ENCODE measurements around the gene TXNRD2. TPM values are rescaled to one million over a fixed set of nuclear protein-coding genes. Genes with fewer than 3 reads are reported as not detected.

The TXNRD2 gene
- total and polyA plus RNA-seq, 2 of the 4 experiments (the other 2 are of a cell fraction): 15.6 to 25.7 TPM

DNA sequence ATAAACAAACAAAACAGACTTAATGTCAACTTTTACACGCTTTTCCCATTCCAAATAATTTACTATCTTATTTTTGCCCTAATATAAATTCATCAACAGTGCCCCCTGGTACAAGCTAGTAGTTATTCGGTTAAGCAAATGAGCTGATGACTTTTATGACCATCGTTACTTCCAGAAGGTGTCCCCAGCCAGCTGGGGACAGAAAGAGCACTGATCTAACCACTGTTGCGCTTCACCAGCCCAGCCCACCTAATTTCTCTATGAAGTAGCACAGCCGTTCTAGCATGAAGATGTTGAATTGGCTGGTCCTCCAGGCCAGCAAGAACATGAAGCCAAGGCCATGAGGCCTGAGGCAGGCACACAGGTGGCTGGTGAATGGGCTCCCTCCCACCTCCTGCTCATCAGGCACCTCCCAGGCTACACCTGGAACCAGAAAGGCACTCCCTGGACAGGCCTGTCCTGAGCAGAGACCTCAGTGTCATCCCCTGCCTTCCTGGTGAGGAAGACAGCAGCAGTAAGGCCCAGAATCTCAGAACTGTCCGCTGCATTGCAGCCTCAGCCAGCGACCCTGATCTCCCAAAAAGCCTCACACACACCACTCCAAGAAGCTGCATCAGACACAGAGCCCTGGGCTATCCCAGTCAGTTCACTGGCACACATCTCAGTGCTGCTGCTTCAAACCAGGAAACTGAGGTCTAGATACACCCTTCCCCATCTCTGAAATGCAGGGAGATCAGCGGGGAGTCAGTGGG, 99.8 kb downstream of the TXNRD2 start:
- BruUV-seq (replicated peaks): no TSS peak
- no peak overlapping the region for H2BK5ac ChIP-seq (ENCODE audit: low read depth, low read length, poor library complexity, severe bottlenecking)
- H3K36me3 ChIP-seq (ENCODE audit: control insufficient read depth, insufficient read depth, low read length): peaks cover 2% of the 10 kb centered on the region
- in situ Hi-C loops (cut with MboI; ENCODE audit: low sequenced_read_pairs) (no loop called here), intact Hi-C loops (cut with micrococcal nuclease) (no loop called here), dilution Hi-C loops (cut with HindIII; ENCODE audit: low sequenced_read_pairs, unreplicated experiment) (no loop called here)
- H2BK120ac ChIP-seq (ENCODE audit: low read depth, low read length): no peak overlapping the region
- H3K56ac ChIP-seq (ENCODE audit: extremely low read depth, insufficient read depth, low read length): no peak overlapping the region
- H2AK5ac ChIP-seq (ENCODE audit: low read depth, low read length): no peak overlapping the region; the same call in 1 of the 2 replicates
- H2BK15ac ChIP-seq (ENCODE audit: low read depth, low read length): no peak overlapping the region
- no peak overlapping the region for H4K5ac ChIP-seq (ENCODE audit: low read depth, low read length)
- H3K27me3 ChIP-seq (ENCODE audit: control insufficient read depth, insufficient read depth, low read length): no peaks in the 10 kb centered on the region
- H3K4me3 ChIP-seq (ENCODE audit: insufficient read depth, low read depth, low read length): no peak overlapping the region
- no peak for ATAC-seq (ENCODE audit: low read depth)
- peaks cover 8% of the 10 kb centered on the region for H3K4me1 ChIP-seq (ENCODE audit: control insufficient read depth, insufficient read depth, low read length)
- 93 to 100% methylated on average over 1 to 3 of the region's 8 CpGs for WGBS, 2 experiments (ENCODE audit: extremely low coverage in 2 of 2, insufficient read length in 1 of 2)
- no peak overlapping the region; the same call in 1 of the 2 replicates for H4K91ac ChIP-seq (ENCODE audit: insufficient read depth, low read depth, low read length)
- peaks cover 11 to 56% of the 10 kb centered on the region in 2 experiments for H3K79me1 ChIP-seq (ENCODE audit: low read depth in 1 of 2, low read length in 2 of 2)
- TF ChIP-seq RCOR1 (IDR thresholded peaks at IDR 0.05; ENCODE audit: insufficient replicate concordance, low read length) (no peak), RAD21 (IDR thresholded peaks at IDR 0.05; ENCODE audit: low read length) (no peak), MXI1 (IDR thresholded peaks at IDR 0.05; ENCODE audit: borderline replicate concordance, low read depth, low read length) (no peak), POLR2A (IDR thresholded peaks at IDR 0.05; ENCODE audit: low read depth, low read length) (no peak)
- peaks cover 7% of the 10 kb centered on the region for H3K9me1 ChIP-seq (ENCODE audit: insufficient read depth, low read length)
- no peak overlapping the region for H3K4me2 ChIP-seq (ENCODE audit: low read depth, low read length)
- H3K9me3 ChIP-seq (ENCODE audit: control insufficient read depth, insufficient read depth, low read length): no peaks in the 10 kb centered on the region
- POLR2A ChIA-PET (ENCODE audit: unreplicated experiment): no interaction called here
- H2AK9ac ChIP-seq (replicated peaks; ENCODE audit: low read depth, low read length, poor library complexity): no peak overlapping the region
- no peak overlapping the region for H3K18ac ChIP-seq (ENCODE audit: low read depth, low read length)
- no peak overlapping the region for H2BK20ac ChIP-seq (ENCODE audit: low read depth, low read length)
- H3K27ac ChIP-seq (ENCODE audit: insufficient read depth, low read length): no peak overlapping the region
- H2AFZ ChIP-seq (replicated peaks; ENCODE audit: low read length, poor library complexity): no peak overlapping the region
- peaks cover 21% of the 10 kb centered on the region for H4K20me1 ChIP-seq (ENCODE audit: insufficient read depth, low read length)
- no peak overlapping the region for H3K23ac ChIP-seq (ENCODE audit: low read depth, low read length)
- H4K8ac ChIP-seq (ENCODE audit: low read depth in 2 of 2, low read length in 2 of 2): no peak overlapping the region
- no peak overlapping the region for H3K4ac ChIP-seq (ENCODE audit: low read depth, low read length)
- CTCF ChIA-PET: interaction anchor here (1.4 kb wide), 1 partner anchor 64 kb away, joined by 3 read pairs; no protein-coding TSS in a partner anchor
- no peak overlapping the region for H3K9ac ChIP-seq (ENCODE audit: low read depth, low read length)
- DNase-seq: no peak
- H3K14ac ChIP-seq (replicated peaks; ENCODE audit: low read depth, low read length): no peak overlapping the region

Measured in IMR-90 (cell line).